ENCODE results near the gene MPV17L2. TPM values are rescaled to one million over a fixed set of nuclear protein-coding genes. Genes with fewer than 3 reads are reported as not detected.

Gene MPV17L2
- total and polyA plus RNA-seq, 2 of the 4 experiments (the other 2 are of a cell fraction) = 7.2 to 19.5 TPM

DNA sequence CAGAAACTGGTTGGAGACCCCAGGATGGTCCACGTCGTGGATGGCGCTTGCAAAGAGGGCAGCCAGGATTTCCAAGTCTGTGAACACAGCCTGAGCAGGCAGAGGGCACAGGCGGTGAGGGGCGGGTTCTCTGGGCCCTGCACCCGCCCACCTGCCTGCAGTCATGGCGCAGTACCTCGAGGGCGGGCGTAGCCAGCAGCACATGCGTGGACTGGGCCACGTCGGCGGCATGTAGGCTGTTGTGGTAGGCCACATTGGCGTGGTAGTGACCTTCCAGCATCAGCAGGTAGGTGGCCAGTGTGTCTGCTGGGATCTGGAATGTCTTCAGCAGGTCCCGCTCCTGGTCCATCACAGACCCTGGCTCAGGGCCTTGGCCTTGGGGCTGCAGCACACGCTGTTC lies 25.1 kb downstream of the MPV17L2 start:
- no peak overlapping the region for H2BK15ac ChIP-seq (ENCODE audit: low read depth, low read length)
- no peak overlapping the region for H2BK20ac ChIP-seq (ENCODE audit: low read depth, low read length)
- no peak overlapping the region for H3K23ac ChIP-seq (ENCODE audit: low read depth, low read length)
- H3K36me3 ChIP-seq (ENCODE audit: control insufficient read depth, insufficient read depth, low read length) = no peaks in the 10 kb centered on the region
- in situ Hi-C loops (cut with MboI; ENCODE audit: low sequenced_read_pairs) (no loop called here), dilution Hi-C loops (cut with HindIII; ENCODE audit: low sequenced_read_pairs, unreplicated experiment) (no loop called here), intact Hi-C loops (cut with micrococcal nuclease) (no loop called here)
- H4K20me1 ChIP-seq (ENCODE audit: insufficient read depth, low read length) = no peaks in the 10 kb centered on the region
- H3K27me3 ChIP-seq (ENCODE audit: control insufficient read depth, insufficient read depth, low read length) = no peaks in the 10 kb centered on the region
- no TSS peak for BruUV-seq (replicated peaks)
- no peak overlapping the region for H3K4me3 ChIP-seq (ENCODE audit: insufficient read depth, low read depth, low read length)
- H3K27ac ChIP-seq (ENCODE audit: insufficient read depth, low read length) = no peak overlapping the region
- H4K8ac ChIP-seq (ENCODE audit: low read depth in 2 of 2, low read length in 2 of 2) = no peak overlapping the region
- H3K4ac ChIP-seq (ENCODE audit: low read depth, low read length) = no peak overlapping the region
- H2BK120ac ChIP-seq (ENCODE audit: low read depth, low read length) = no peak overlapping the region
- no peak overlapping the region for H3K18ac ChIP-seq (ENCODE audit: low read depth, low read length)
- no peaks in the 10 kb centered on the region for H3K79me1 ChIP-seq (ENCODE audit: low read depth in 1 of 2, low read length in 2 of 2)
- no peak overlapping the region for H3K9ac ChIP-seq (ENCODE audit: low read depth, low read length)
- no peak overlapping the region for H4K5ac ChIP-seq (ENCODE audit: low read depth, low read length)
- H2AFZ ChIP-seq (replicated peaks; ENCODE audit: low read length, poor library complexity) = no peak overlapping the region
- ATAC-seq (ENCODE audit: low read depth) (no peak), DNase-seq (no peak)
- peak overlapping the region; percentile 55 for H2AK9ac ChIP-seq (replicated peaks; ENCODE audit: low read depth, low read length, poor library complexity)
- no peak for TF ChIP-seq CHD1 (IDR thresholded peaks at IDR 0.05; ENCODE audit: low read depth, low read length)
- TF ChIP-seq FOS (IDR thresholded peaks at IDR 0.05; ENCODE audit: low read depth, low read length) = no peak
- TF ChIP-seq, protein P1, sequence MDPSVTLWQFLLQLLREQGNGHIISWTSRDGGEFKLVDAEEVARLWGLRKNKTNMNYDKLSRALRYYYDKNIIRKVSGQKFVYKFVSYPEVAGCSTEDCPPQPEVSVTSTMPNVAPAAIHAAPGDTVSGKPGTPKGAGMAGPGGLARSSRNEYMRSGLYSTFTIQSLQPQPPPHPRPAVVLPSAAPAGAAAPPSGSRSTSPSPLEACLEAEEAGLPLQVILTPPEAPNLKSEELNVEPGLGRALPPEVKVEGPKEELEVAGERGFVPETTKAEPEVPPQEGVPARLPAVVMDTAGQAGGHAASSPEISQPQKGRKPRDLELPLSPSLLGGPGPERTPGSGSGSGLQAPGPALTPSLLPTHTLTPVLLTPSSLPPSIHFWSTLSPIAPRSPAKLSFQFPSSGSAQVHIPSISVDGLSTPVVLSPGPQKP (IDR thresholded peaks at IDR 0.05; ENCODE audit: borderline replicate concordance, low read depth, low read length) = no peak
- no peak for TF ChIP-seq NFE2L2 (IDR thresholded peaks at IDR 0.05; ENCODE audit: low read depth, low read length)
- TF ChIP-seq MAZ (IDR thresholded peaks at IDR 0.05; ENCODE audit: borderline replicate concordance, low read depth, low read length) = no peak
- no peak for TF ChIP-seq BHLHE40 (IDR thresholded peaks at IDR 0.05; ENCODE audit: low read depth, low read length)
- TF ChIP-seq CEBPB (IDR thresholded peaks at IDR 0.05; ENCODE audit: low read depth, low read length) = no peak
- TF ChIP-seq MXI1 (IDR thresholded peaks at IDR 0.05; ENCODE audit: borderline replicate concordance, low read depth, low read length) = no peak
- TF ChIP-seq SMC3 (IDR thresholded peaks at IDR 0.05; ENCODE audit: low read depth, low read length) = no peak
- TF ChIP-seq POLR2A (IDR thresholded peaks at IDR 0.05; ENCODE audit: low read depth, low read length) = no peak
- TF ChIP-seq RAD21 (IDR thresholded peaks at IDR 0.05; ENCODE audit: low read length) = no peak
- TF ChIP-seq, protein P2, sequence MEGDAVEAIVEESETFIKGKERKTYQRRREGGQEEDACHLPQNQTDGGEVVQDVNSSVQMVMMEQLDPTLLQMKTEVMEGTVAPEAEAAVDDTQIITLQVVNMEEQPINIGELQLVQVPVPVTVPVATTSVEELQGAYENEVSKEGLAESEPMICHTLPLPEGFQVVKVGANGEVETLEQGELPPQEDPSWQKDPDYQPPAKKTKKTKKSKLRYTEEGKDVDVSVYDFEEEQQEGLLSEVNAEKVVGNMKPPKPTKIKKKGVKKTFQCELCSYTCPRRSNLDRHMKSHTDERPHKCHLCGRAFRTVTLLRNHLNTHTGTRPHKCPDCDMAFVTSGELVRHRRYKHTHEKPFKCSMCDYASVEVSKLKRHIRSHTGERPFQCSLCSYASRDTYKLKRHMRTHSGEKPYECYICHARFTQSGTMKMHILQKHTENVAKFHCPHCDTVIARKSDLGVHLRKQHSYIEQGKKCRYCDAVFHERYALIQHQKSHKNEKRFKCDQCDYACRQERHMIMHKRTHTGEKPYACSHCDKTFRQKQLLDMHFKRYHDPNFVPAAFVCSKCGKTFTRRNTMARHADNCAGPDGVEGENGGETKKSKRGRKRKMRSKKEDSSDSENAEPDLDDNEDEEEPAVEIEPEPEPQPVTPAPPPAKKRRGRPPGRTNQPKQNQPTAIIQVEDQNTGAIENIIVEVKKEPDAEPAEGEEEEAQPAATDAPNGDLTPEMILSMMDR (conservative IDR thresholded peaks at IDR 0.05; ENCODE audit: low read depth, low read length) = no peak
- no peak for TF ChIP-seq RCOR1 (IDR thresholded peaks at IDR 0.05; ENCODE audit: insufficient replicate concordance, low read length)
- TF ChIP-seq, protein P3, sequence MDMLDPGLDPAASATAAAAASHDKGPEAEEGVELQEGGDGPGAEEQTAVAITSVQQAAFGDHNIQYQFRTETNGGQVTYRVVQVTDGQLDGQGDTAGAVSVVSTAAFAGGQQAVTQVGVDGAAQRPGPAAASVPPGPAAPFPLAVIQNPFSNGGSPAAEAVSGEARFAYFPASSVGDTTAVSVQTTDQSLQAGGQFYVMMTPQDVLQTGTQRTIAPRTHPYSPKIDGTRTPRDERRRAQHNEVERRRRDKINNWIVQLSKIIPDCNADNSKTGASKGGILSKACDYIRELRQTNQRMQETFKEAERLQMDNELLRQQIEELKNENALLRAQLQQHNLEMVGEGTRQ (IDR thresholded peaks at IDR 0.05; ENCODE audit: low read depth, low read length) = no peak
- TF ChIP-seq RFX5 (IDR thresholded peaks at IDR 0.05; ENCODE audit: low read depth, low read length) = no peak
- TF ChIP-seq MAFK (IDR thresholded peaks at IDR 0.05; ENCODE audit: low read depth, low read length) = no peak
- ChIA-PET POLR2A (ENCODE audit: unreplicated experiment) (no interaction called here), CTCF (no interaction called here)
- 95% methylated on average over 10 of the region's 17 CpGs; no CpG with 5 or more reads in 1 of the 2 experiments for WGBS, 2 experiments (ENCODE audit: extremely low coverage in 2 of 2, insufficient read length in 1 of 2)
- H3K56ac ChIP-seq (ENCODE audit: extremely low read depth, insufficient read depth, low read length) = no peak overlapping the region
- H3K4me1 ChIP-seq (ENCODE audit: control insufficient read depth, insufficient read depth, low read length) = peaks cover 5% of the 10 kb centered on the region
- H3K14ac ChIP-seq (replicated peaks; ENCODE audit: low read depth, low read length) = no peak overlapping the region
- H3K9me3 ChIP-seq (ENCODE audit: control insufficient read depth, insufficient read depth, low read length) = no peaks in the 10 kb centered on the region
- no peak overlapping the region for H3K4me2 ChIP-seq (ENCODE audit: low read depth, low read length)
- no peak overlapping the region for H2AK5ac ChIP-seq (ENCODE audit: low read depth, low read length)
- H4K91ac ChIP-seq (ENCODE audit: insufficient read depth, low read depth, low read length) = no peak overlapping the region
- H3K9me1 ChIP-seq (ENCODE audit: insufficient read depth, low read length) = peaks cover 2% of the 10 kb centered on the region; the same call in 1 of the 2 replicates
- H2BK5ac ChIP-seq (ENCODE audit: low read depth, low read length, poor library complexity, severe bottlenecking) = no peak overlapping the region

Data from IMR-90 (cell line).